Lower leg skin (tissue), 4 donors: ENCODE measurements around the gene CHPF. TPM values are rescaled to one million over a fixed set of nuclear protein-coding genes. Genes with fewer than 3 reads are reported as not detected.

Source experiments
- DNase-seq, 2 donors: peaks; one replicate each; pipeline ENCODE4 v3.0.0-alpha.2; 2019; ENCODE audit warnings: low spot score in 2 of 2
- H3K4me3 ChIP-seq: fragments of 200-600 bp; sonication (generic); 2 replicates; pipeline ENCODE4 v1.5.1; 2017; ENCODE audit warnings: mild to moderate bottlenecking, low read depth; ENCODE audit not compliant: poor library complexity, severe bottlenecking
- POLR2A ChIP-seq, 2 donors: fragments of 450-650 bp; IDR thresholded peaks; one replicate each; pipeline ENCODE4 v1.6.1; 2016 to 2017; ENCODE audit warnings: antibody characterized with exemption in 2 of 2, mild to moderate bottlenecking in 1 of 2, moderate library complexity in 1 of 2
- WGBS, 2 donors: methylation state at CpG; one replicate each; pipeline ENCODE4 v1.1.5; 2018; 5-methylcytosine and 5-hydroxymethylcytosine counted together
- intact Hi-C: fragments of 100-400 bp; cut with DNase I; formaldehyde crosslinking; loops from one replicate; pipeline ENCODE4 v1.15.0; 2023; ENCODE audit warnings: low total_unique reads
- total RNA-seq, 4 donors: library from RNA; depleted of rRNA; stranded (reverse); fragments of >200 nt; gene quantifications; one replicate each; pipeline ENCODE4 v1.1.0, GENCODE V29; 2016
- TF ChIP-seq, protein P1 (sequence below), 3 donors: fragments of 450-650 bp; IDR thresholded peaks; one replicate each; pipeline ENCODE4 v1.5.1; 2016; ENCODE audit warnings: antibody characterized with exemption in 3 of 3, mild to moderate bottlenecking in 3 of 3, moderate library complexity in 2 of 3

CHPF gene, protein sequence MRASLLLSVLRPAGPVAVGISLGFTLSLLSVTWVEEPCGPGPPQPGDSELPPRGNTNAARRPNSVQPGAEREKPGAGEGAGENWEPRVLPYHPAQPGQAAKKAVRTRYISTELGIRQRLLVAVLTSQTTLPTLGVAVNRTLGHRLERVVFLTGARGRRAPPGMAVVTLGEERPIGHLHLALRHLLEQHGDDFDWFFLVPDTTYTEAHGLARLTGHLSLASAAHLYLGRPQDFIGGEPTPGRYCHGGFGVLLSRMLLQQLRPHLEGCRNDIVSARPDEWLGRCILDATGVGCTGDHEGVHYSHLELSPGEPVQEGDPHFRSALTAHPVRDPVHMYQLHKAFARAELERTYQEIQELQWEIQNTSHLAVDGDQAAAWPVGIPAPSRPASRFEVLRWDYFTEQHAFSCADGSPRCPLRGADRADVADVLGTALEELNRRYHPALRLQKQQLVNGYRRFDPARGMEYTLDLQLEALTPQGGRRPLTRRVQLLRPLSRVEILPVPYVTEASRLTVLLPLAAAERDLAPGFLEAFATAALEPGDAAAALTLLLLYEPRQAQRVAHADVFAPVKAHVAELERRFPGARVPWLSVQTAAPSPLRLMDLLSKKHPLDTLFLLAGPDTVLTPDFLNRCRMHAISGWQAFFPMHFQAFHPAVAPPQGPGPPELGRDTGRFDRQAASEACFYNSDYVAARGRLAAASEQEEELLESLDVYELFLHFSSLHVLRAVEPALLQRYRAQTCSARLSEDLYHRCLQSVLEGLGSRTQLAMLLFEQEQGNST
- total RNA-seq = 10 to 100 TPM; 37.8 to 73.1 (median 58.4) TPM

DNA sequence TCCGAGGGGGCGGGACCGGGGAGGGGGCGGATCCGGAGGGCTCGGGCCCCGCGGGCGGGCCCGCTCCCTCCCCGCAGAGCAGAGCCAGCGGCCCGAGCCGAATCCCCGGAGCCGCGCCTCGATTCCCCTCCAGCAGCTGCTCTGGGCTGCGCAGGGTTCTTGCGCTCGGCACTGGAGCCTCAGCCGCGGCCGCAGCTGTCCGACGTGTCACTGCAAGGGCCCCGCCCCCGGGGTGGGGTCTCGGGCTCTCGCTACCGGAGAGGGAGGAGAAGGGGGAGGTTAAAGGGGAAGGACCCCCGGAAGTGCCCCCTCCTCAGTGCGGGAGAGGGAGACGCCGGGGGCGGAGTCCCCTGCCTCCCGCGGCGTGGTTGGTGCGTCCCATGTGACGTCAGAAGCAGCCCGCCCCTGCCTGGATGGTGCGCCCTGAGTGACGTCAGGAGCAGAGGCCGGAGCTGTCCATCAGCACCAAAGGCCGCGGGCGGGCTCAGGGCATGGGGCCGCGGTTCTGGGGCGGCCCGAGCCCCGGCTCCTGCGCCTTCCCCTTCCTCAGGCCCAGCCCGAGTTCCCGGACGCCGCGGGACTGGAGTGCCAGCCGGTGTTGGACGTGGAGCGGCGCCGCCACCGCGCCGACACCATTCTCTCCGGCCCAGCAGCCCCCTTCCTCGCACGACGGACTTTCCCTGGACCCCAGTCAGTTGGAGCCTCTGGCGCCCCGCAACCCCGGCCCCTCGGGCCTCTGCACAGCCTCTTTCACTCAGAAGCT is at the start of gene CHPF, which contains the start of gene TMEM198:
CHPF (minus strand) TSS at position 214 of the 763 bp plus-strand sequence. CDS start 271 bp downstream, outside the sequence.
TMEM198 (plus strand) TSS at position 433 of the 763 bp plus-strand sequence. CDS start 700 bp downstream, outside the sequence.
- WGBS, 2 donors = 1% methylated on average over 18 to 60 of the region's 75 CpGs
- intact Hi-C loops = loop anchor here (5.0 kb wide), 1 partner anchor 144 kb away; no protein-coding TSS in a partner anchor

DNA sequence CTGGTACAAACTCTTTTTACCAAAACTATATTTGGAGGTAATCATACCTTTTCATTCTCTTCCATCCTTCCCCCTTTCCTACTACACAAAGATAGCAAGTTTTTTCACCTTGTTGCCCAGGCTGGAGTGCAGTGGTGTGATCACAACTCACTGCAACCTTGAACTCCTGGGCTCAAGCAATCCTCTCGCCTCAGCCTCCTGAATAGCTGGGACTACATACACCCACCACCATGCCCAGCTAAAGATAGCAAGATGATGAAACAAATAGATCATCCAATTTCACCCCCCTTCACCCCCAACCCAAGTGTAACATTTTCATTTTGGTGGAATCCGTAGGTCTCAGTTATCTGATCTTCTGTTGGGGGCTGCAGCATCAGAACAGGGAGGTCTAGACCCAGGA is 49.5 kb upstream of the CHPF start:
- TF ChIP-seq, protein P1, sequence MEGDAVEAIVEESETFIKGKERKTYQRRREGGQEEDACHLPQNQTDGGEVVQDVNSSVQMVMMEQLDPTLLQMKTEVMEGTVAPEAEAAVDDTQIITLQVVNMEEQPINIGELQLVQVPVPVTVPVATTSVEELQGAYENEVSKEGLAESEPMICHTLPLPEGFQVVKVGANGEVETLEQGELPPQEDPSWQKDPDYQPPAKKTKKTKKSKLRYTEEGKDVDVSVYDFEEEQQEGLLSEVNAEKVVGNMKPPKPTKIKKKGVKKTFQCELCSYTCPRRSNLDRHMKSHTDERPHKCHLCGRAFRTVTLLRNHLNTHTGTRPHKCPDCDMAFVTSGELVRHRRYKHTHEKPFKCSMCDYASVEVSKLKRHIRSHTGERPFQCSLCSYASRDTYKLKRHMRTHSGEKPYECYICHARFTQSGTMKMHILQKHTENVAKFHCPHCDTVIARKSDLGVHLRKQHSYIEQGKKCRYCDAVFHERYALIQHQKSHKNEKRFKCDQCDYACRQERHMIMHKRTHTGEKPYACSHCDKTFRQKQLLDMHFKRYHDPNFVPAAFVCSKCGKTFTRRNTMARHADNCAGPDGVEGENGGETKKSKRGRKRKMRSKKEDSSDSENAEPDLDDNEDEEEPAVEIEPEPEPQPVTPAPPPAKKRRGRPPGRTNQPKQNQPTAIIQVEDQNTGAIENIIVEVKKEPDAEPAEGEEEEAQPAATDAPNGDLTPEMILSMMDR (IDR thresholded peaks at IDR 0.05) = no peak
- no peak for TF ChIP-seq POLR2A (IDR thresholded peaks at IDR 0.05)
- DNase-seq = no peak
- WGBS, 2 donors = 85 to 90% methylated on average over 2 of the region's 2 CpGs

More for the DNA sequence above, at the start of gene CHPF, which contains the start of gene TMEM198:
- DNase-seq = peak; percentile 98 to 100
- H3K4me3 ChIP-seq = peak within 1 kb of the TSS; percentile 41
- TF ChIP-seq, protein P1 (IDR thresholded peaks at IDR 0.05) = no peak
- TF ChIP-seq POLR2A (IDR thresholded peaks at IDR 0.05) = no peak

DNA sequence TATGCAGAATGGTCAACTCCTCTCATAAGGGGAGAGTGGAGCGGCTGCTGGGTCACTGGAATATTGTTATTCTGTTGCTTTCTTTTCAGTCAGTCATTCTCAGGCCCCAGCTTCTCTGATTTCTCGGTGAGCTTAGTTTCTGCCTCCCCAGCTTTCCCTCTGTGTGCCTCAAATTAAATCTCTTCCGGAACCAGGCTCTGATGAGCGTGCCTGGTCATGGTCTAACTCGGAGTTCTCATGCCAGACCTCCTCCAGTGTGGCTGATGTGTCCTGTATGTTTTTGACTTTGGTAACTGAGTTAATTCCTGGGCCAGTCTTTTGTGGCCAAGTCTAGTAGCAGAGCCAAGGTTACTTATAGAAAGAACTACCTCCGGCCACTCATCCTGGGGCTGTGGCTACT is 49.1 kb upstream of the CHPF start:
- TF ChIP-seq, protein P1 (IDR thresholded peaks at IDR 0.05) = no peak
- no peak for TF ChIP-seq POLR2A (IDR thresholded peaks at IDR 0.05)
- 55 to 56% methylated on average over 6 of the region's 6 CpGs for WGBS, 2 donors
- intact Hi-C loops = no loop called here
- no peak for DNase-seq
- H3K4me3 ChIP-seq = no peak overlapping the region

More for the DNA sequence above, 49.5 kb upstream of the CHPF start:
- intact Hi-C loops = no loop called here
- H3K4me3 ChIP-seq = no peak overlapping the region

DNA sequence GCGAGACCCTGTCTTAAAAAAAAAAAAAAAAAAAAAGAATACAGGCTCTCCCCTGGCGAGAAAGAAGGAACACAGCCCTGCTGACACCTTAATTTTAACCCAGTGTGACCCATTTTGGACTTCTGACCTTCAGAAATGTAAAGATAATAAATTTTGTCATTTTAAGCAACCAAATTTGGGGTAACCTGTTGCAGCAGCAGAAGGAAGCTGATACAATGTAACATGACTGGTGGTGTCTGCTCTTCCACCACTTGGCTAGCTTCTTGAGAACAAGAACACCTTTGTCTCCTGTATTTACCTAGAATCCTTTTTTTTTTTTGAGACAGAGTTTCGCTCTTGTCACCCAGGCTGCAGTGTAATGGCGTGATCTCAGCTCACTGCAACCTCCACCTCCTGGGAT is 47.5 kb upstream of the CHPF start:
- intact Hi-C loops = no loop called here
- 62 to 65% methylated on average over 4 of the region's 4 CpGs for WGBS, 2 donors
- H3K4me3 ChIP-seq = no peak overlapping the region
- TF ChIP-seq POLR2A (IDR thresholded peaks at IDR 0.05) = no peak
- TF ChIP-seq, protein P1 (IDR thresholded peaks at IDR 0.05) = no peak
- no peak for DNase-seq

DNA sequence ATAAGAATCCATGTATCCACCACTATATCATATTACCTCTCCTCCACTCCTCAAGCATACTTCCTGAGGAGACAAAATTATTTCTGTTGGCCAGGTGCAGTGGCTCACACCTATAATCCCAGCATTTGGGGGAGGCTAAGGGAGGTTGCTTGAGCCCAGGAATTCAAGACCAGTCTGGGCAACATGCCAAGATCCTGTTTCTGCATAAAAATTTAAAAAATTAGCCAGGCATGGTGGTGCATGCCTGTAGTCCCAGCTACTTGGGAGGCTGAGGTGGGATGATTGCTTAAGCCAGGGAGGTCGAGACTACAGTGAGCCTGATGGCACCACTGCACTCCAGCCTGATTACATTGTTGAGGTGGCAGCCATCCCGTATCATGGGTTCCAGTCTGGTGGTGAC is 37.7 kb upstream of the CHPF start:
- no peak for DNase-seq
- intact Hi-C loops = no loop called here
- WGBS, 2 donors = 74 to 83% methylated on average over 2 of the region's 2 CpGs
- no peak overlapping the region for H3K4me3 ChIP-seq
- TF ChIP-seq, protein P1 (IDR thresholded peaks at IDR 0.05) = no peak
- no peak for TF ChIP-seq POLR2A (IDR thresholded peaks at IDR 0.05)
